GM12873 (cell line): ENCODE measurements around the gene SNX1.

Source experiments
- CTCF ChIP-seq: IDR thresholded peaks from 2 replicates; pipeline ENCODE4 v1.5.1; 2012; ENCODE audit warnings: low read depth, mild to moderate bottlenecking, moderate library complexity, low read length, control low read depth; ENCODE audit not compliant: insufficient read depth; ENCODE audit errors: missing control alignments

The SNX1 gene

GRCh38 chr15:64138331-64138941 lies 42.7 kb downstream of the SNX1 start:
- TF ChIP-seq CTCF = no peak

GRCh38 chr15:64141798-64142512 lies 46.2 kb downstream of the SNX1 start:
- TF ChIP-seq CTCF = no peak

- no peak for TF ChIP-seq CTCF
Observed at GRCh38 chr15:64143276-64143675, 47.5 kb downstream of the SNX1 start.

- TF ChIP-seq CTCF = no peak
Observed at GRCh38 chr15:64144192-64144564, 48.4 kb downstream of the SNX1 start.

GRCh38 chr15:64144565-64145281 lies 48.9 kb downstream of the SNX1 start:
- TF ChIP-seq CTCF = no peak

- TF ChIP-seq CTCF = no peak
Observed at GRCh38 chr15:64146041-64146440, 50.3 kb downstream of the SNX1 start.

GRCh38 chr15:64146520-64146884 lies 50.7 kb downstream of the SNX1 start:
- TF ChIP-seq CTCF = no peak
